GM10248 (cell line): ENCODE measurements around the gene NUCB1.
"Not testable (repeated sequence)": the region's sequence is repeated elsewhere in the genome, so short reads cannot be mapped to it uniquely, and the experiment has no call there.

Experiments
- CTCF ChIA-PET: fragments of 300-600 bp; sonication (Branson Sonifier 250); formaldehyde crosslinking; extraction: SDS; loops from one replicate; lab custom pipeline; 2021; ENCODE audit warnings: antibody characterized with exemption; lab: Yijun Ruan, JAX
- POLR2A ChIA-PET: fragments of 350-650 bp; sonication (Branson Sonifier 250); formaldehyde crosslinking; extraction: SDS; loops from one replicate; lab custom pipeline; 2020; ENCODE audit warnings: antibody characterized with exemption; lab: Yijun Ruan, JAX
- DNase-seq: peaks from one replicate; pipeline ENCODE4 v3.0.0; 2012; ENCODE audit errors: extremely low spot score
- TF ChIP-seq, protein P1 (sequence below): IDR thresholded peaks from 2 replicates; pipeline ENCODE4 v1.5.1; 2012; ENCODE audit warnings: mild to moderate bottlenecking, low read depth; ENCODE audit errors: extremely low read depth, missing control alignments, control extremely low read depth

The NUCB1 gene

DNA sequence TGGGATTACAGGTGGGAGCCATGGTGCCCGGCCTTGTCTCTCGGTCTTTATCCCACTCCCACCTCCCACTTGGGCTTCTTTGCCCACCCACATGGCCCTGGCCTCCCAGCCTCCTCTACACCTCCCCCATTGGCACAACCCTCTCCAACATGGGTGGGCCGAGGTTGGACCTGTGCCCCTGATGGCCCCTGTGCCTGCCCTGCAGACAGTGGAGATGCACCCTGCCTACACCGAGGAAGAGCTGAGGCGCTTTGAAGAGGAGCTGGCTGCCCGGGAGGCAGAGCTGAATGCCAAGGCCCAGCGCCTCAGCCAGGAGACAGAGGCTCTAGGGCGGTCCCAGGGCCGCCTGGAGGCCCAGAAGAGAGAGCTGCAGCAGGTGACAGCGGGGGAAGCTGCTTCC, 20.8 kb downstream of the NUCB1 start:
- TF ChIP-seq, protein P1, sequence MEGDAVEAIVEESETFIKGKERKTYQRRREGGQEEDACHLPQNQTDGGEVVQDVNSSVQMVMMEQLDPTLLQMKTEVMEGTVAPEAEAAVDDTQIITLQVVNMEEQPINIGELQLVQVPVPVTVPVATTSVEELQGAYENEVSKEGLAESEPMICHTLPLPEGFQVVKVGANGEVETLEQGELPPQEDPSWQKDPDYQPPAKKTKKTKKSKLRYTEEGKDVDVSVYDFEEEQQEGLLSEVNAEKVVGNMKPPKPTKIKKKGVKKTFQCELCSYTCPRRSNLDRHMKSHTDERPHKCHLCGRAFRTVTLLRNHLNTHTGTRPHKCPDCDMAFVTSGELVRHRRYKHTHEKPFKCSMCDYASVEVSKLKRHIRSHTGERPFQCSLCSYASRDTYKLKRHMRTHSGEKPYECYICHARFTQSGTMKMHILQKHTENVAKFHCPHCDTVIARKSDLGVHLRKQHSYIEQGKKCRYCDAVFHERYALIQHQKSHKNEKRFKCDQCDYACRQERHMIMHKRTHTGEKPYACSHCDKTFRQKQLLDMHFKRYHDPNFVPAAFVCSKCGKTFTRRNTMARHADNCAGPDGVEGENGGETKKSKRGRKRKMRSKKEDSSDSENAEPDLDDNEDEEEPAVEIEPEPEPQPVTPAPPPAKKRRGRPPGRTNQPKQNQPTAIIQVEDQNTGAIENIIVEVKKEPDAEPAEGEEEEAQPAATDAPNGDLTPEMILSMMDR, result no peak
- no peak for DNase-seq
- ChIA-PET POLR2A (no interaction called here), CTCF (no interaction called here)

GRCh38 chr19:48921721-48922500, 21.8 kb downstream of the NUCB1 start:
- TF ChIP-seq, protein P1, result no peak
- ChIA-PET POLR2A (no interaction called here), CTCF (interaction anchor here (1.4 kb wide), 1 partner anchor 11 kb away, joined by 3 read pairs; no protein-coding TSS in a partner anchor)
- DNase-seq, result no peak

DNA sequence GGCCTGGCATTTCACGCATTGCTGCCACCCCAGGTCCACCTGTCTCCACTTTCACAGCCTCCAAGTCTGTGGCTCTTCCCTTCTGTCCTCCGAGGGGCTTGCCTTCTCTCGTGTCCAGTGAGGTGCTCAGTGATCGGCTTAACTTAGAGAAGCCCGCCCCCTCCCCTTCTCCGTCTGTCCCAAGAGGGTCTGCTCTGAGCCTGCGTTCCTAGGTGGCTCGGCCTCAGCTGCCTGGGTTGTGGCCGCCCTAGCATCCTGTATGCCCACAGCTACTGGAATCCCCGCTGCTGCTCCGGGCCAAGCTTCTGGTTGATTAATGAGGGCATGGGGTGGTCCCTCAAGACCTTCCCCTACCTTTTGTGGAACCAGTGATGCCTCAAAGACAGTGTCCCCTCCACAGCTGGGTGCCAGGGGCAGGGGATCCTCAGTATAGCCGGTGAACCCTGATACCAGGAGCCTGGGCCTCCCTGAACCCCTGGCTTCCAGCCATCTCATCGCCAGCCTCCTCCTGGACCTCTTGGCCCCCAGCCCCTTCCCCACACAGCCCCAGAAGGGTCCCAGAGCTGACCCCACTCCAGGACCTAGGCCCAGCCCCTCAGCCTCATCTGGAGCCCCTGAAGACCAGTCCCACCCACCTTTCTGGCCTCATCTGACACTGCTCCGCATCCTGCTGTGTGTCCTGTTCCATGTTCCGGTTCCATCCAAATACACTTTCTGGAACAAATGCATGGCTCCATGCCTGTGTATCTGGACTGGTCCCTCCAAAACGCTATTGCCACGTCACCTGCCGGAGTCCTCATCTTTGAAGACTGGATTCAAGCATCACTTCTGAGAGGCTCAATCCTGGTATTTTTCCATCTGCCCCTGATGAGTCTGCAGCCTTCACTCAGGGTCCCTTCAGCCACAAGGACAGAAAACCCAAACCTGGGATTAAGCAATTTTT, 22.7 kb downstream of the NUCB1 start:
- TF ChIP-seq, protein P1, result no peak
- DNase-seq, result no peak
- ChIA-PET CTCF (interaction anchor here (1.4 kb wide), 1 partner anchor 10 kb away, joined by 3 read pairs; no protein-coding TSS in a partner anchor), POLR2A (interaction anchor here (0.7 to 1.1 kb wide), 2 partner anchors 10 to 50 kb away, joined by 5 to 6 read pairs; no protein-coding TSS in a partner anchor)

DNA sequence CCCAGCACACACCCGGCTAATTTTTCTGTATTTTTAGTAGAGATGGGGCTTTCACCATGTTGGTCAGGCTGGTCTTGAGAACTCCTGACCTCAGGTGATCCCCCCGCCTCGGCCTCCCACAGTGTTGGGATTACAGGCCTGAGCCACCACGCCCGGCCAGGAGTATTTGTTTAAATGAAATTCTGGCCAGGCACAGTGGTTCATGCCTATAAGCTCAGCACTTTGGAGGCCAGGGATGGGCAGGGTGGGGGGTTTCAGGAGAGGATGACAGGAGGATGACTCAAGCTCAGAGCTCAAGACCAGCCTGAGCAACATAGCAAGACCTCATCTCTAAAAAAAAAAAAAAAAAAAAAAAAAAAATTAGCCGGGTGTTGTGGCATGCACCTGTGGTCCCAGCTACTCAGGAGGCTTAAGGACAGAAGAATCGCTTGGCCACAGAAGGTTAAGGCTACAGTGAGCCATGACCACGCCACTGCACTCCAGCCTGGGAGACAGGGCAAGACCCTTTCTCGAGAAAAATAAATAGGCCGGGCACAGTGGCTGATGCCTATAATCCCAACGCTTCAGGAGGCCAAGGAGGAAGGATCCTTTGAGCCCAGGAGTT, 25.2 kb downstream of the NUCB1 start:
- no peak for DNase-seq
- CTCF ChIA-PET, result interaction anchor here (1.0 to 1.8 kb wide), 3 partner anchors 8 to 137 kb away, joined by 3 to 6 read pairs (median 3); partner anchors contain the start of gene DHDH
- TF ChIP-seq, protein P1, result no peak
- POLR2A ChIA-PET, result interaction anchor here (0.7 kb wide), 1 partner anchor 24 kb away, joined by 3 read pairs; no protein-coding TSS in a partner anchor

GRCh38 chr19:48925890-48926289, 25.8 kb downstream of the NUCB1 start:
- CTCF ChIA-PET, result interaction anchor here (0.8 to 1.3 kb wide), 3 partner anchors 14 to 137 kb away, joined by 3 read pairs; no protein-coding TSS in a partner anchor
- POLR2A ChIA-PET, result interaction anchor here (0.7 kb wide), 1 partner anchor 25 kb away, joined by 3 read pairs; no protein-coding TSS in a partner anchor
- DNase-seq, result not testable (repeated sequence)

GRCh38 chr19:48926909-48927308, 26.8 kb downstream of the NUCB1 start:
- DNase-seq, result no peak
- TF ChIP-seq, protein P1, result no peak
- ChIA-PET CTCF (no interaction called here), POLR2A (interaction anchor here (0.6 kb wide), 1 partner anchor 15 kb away, joined by 7 read pairs; no protein-coding TSS in a partner anchor)

DNA sequence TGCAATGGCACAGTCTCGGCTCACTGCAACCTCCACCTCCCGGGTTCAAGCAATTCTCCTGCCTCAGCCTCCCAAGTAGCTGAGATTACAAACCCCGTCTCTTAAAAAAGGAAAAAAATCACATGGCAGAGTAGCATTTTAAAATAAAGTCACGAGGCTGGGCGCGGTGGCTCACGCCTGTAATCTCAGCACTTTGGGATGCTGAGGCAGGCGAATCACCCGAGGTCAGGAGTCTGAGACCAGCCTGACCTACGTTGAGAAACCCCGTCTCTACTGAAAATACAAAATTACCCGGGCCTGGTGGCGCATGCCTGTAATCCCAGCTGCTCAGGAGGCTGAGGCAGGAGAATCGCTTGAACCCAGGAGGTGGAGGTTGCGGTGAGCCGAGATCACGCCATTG, 27.6 kb downstream of the NUCB1 start:
- DNase-seq, CTCF ChIA-PET: not testable (repeated sequence)
- POLR2A ChIA-PET, result interaction anchor here (0.6 kb wide), 1 partner anchor 244 kb away, joined by 4 read pairs; no protein-coding TSS in a partner anchor
